Mucosa of stomach (tissue), 1 donor: Measurements from ENCODE around the gene FGF11.

Source experiments
- H3K27me3 ChIP-seq: one replicate; pipeline ENCODE4 v1.7.0; 2013; ENCODE audit warnings: mild to moderate bottlenecking, low read length; ENCODE audit not compliant: control insufficient read depth, insufficient read depth
- H3K36me3 ChIP-seq: one replicate; pipeline ENCODE4 v1.7.0; 2013; ENCODE audit warnings: low read length; ENCODE audit not compliant: control insufficient read depth, insufficient read depth
- H3K4me1 ChIP-seq: one replicate; pipeline ENCODE4 v1.7.0; 2013; ENCODE audit warnings: mild to moderate bottlenecking, low read length; ENCODE audit not compliant: control insufficient read depth, insufficient read depth
- H3K4me3 ChIP-seq: one replicate; pipeline ENCODE4 v1.7.0; 2013; ENCODE audit warnings: low read length
- H3K9ac ChIP-seq: one replicate; pipeline ENCODE4 v1.7.0; 2013; ENCODE audit warnings: mild to moderate bottlenecking, low read length, moderate library complexity
- H3K9me3 ChIP-seq: one replicate; pipeline ENCODE4 v1.7.0; 2013; ENCODE audit warnings: mild to moderate bottlenecking, low read length, moderate library complexity; ENCODE audit not compliant: control insufficient read depth
- donor health status: Pancreatic carcinoma.

FGF11 gene

DNA sequence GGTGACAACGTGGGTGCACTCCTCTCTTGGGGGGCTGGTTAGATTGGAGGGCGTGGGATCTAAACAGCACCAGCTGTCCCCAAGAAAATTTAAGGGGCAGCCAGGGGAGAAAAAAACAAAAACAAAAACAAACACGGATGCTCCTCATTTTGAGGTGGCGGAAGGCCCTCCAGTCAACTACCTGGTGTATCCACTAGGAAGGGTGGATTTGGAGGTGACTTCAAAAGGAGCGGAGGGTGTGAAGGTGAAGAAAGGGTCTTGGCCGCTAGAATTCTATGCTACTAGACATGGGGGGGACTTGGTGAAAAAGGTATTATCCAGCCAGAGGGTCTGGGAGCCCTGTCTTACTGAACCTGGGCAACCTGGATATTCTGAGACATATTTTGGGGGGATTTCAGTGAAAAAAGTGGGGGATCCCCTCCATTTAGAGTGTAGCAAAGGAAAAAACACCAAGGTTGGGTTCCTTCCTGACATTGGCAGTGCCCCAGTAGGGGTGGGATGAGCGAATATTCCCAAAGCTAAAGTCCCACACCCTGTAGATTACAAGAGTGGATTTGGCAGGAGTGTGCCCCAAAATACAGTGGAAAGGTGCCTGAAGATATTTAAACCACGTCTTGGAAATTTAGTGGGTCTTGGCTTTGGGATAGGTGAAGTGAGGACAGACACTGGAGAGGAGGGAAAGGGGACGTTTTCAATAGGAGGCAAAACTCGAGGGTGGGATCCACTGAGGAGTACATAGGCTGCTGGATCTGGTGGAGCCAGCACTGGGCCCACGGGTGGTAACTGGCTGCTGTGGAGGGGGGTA is 454 bp upstream of the FGF11 start:
- no peak overlapping the region for H3K9ac ChIP-seq
- H3K36me3 ChIP-seq: no peaks in the 10 kb centered on the region
- no peak overlapping the region for H3K4me3 ChIP-seq
- peaks cover 66% of the 10 kb centered on the region for H3K27me3 ChIP-seq
- no peaks in the 10 kb centered on the region for H3K9me3 ChIP-seq
- H3K4me1 ChIP-seq: peaks cover 42% of the 10 kb centered on the region

GRCh38 chr17:7440113-7440833 is 961 bp downstream of the FGF11 start:
- H3K4me1 ChIP-seq: peaks cover 42% of the 10 kb centered on the region
- H3K9me3 ChIP-seq: no peaks in the 10 kb centered on the region
- no peak overlapping the region for H3K9ac ChIP-seq
- H3K27me3 ChIP-seq: peaks cover 69% of the 10 kb centered on the region
- H3K36me3 ChIP-seq: no peaks in the 10 kb centered on the region
- H3K4me3 ChIP-seq: no peak overlapping the region

DNA sequence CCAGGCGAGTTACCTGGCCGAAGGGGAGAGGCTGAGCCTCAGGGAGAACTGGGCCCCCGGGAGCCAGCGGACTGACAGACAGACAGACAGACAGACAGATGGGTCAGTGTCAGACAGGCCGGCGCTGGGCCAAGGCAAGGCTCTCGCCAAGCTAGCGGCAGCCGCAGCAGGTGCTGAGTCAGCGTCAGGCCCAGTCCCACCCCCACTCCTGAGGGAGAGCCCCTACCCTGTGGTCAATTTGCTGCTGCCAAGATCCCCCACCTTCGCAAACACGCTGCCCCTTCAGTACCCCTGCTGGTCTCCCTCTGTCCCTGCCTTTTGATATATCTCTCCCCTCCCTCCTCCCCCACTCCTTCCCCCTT is 1.5 kb downstream of the FGF11 start:
- no peak overlapping the region for H3K4me3 ChIP-seq
- H3K4me1 ChIP-seq: peaks cover 43% of the 10 kb centered on the region
- H3K9me3 ChIP-seq: no peaks in the 10 kb centered on the region
- no peaks in the 10 kb centered on the region for H3K36me3 ChIP-seq
- peaks cover 68% of the 10 kb centered on the region for H3K27me3 ChIP-seq
- no peak overlapping the region for H3K9ac ChIP-seq

- Histone ChIP-seq H3K9ac (no peak overlapping the region), H3K4me3 (no peak overlapping the region), H3K9me3 (no peaks in the 10 kb centered on the region), H3K27me3 (peaks cover 68% of the 10 kb centered on the region), H3K4me1 (peaks cover 43% of the 10 kb centered on the region), H3K36me3 (no peaks in the 10 kb centered on the region)
Measured at GRCh38 chr17:7441266-7441665, 2.0 kb downstream of the FGF11 start.

DNA sequence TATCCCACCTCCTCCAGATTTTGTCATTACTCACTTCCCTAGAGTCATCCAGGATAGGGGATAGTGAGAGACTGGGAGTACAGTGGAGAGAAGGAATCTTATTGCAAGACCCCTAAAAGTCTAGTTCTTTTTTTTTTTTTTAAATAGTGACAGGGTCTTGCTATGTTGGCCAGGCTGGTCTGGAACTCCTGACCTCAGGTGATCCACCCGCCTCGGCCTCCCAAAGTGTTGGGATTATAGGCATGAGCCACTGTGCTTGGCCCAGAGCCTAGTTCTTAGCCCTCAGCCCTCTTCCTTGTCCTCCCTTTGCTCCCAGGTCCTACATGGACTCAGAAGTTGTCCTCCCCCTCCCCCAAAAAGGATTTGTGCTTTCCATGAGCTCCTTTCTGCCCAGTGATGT is 2.8 kb downstream of the FGF11 start:
- H3K9me3 ChIP-seq: no peaks in the 10 kb centered on the region
- H3K27me3 ChIP-seq: peaks cover 77% of the 10 kb centered on the region
- H3K36me3 ChIP-seq: no peaks in the 10 kb centered on the region
- H3K4me3 ChIP-seq: no peak overlapping the region
- no peak overlapping the region for H3K9ac ChIP-seq
- peaks cover 41% of the 10 kb centered on the region for H3K4me1 ChIP-seq

DNA sequence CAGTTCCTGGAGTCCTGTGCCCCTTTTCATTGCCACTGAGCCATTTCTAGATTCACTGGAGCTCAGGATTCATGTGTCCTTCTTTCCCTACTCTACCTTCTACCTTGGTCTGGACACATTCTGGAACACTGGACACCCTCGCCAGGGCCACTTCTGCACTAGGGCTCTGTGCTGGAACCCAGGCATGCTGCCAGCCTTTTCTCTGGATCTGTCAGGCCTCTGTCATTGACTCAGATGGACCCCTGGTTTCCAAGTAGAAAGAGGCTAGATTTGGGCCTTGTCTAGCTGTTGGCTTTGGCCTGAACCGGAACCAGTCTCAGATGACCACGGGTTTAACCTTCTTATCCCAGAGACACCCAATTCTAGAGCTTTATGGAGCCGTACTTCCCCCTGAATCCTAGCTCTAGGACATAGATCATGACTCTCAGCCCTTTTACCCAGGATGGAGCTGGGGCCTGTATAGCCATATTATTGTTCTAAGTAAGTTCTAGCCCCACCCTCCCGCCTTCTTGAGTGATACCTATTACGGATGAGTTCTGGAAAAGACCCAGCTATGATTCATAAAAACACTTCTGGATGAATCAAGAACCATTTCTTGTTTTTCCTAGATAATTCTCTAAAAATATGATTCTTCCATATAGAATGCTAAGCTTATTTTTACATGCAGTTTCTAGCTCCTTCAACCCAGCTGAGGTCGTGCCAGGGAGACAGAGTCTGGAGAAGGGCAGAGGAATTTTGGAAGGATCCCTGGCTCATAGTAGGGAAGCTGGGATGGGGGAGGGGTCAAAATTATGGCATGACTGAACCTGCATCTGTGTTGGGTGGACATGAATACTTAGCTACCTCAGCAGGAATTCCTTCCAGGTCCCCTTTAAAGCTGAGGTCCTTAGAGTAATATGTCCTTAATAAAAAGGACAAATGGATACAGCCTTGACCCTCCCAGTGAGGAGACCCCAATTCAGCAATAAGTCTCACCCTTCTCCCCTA is 4.5 kb downstream of the FGF11 start:
- peaks cover 32% of the 10 kb centered on the region for H3K4me1 ChIP-seq
- no peak overlapping the region for H3K9ac ChIP-seq
- no peaks in the 10 kb centered on the region for H3K36me3 ChIP-seq
- H3K4me3 ChIP-seq: no peak overlapping the region
- peaks cover 75% of the 10 kb centered on the region for H3K27me3 ChIP-seq
- H3K9me3 ChIP-seq: no peaks in the 10 kb centered on the region

DNA sequence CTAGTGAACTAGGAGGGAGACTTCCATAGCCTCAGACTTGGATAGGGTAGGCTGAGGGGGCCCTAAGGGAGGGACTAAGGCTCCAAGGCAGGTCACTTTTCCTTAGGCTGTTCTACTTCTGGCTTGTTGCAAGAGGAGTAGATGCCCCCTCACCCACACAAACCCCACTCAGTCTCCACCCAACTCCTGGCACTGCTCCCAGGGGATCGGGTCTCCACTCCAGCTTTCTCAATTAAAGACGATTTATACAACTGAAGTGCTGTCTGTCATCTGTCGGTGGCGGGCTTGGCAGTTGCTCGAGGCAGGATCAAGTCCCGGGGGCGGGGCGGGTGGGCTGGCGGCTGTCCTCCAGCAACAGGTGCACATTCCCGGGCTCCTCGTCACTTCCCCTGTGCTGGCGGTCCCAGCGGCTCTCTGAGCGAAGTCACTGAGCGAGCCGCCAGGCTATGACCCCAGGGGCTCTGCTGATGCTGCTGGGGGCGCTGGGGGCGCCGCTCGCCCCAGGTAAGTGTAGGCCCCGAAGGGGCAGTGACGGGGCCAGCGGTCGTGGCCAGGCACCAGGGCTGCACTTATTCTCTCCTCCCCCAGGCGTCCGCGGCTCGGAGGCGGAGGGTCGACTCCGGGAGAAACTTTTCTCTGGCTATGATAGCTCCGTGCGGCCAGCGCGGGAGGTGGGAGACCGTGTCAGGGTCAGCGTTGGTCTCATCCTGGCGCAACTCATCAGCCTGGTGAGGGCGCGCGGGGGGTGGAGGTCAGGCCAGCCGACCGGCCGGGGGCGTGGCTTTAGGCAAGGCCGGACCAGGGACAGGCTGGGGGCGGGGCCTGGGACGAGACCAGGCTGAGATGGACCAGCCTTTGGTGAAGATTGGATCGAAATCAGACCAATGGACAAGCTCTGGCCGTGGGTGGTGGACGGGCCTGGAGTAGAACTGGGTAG is 5.6 kb downstream of the FGF11 start, which contains the start of gene CHRNB1:
TSS of gene CHRNB1 (plus strand) at position 380 of the 937 bp plus-strand sequence. CDS start at position 447, 67 bp downstream.
- no peaks in the 10 kb centered on the region for H3K9me3 ChIP-seq
- H3K4me3 ChIP-seq: peak within 1 kb of the TSS; percentile 33
- peaks cover 25% of the 10 kb centered on the region for H3K4me1 ChIP-seq
- H3K27me3 ChIP-seq: peaks cover 65% of the 10 kb centered on the region
- no peaks in the 10 kb centered on the region for H3K36me3 ChIP-seq
- H3K9ac ChIP-seq: peak within 1 kb of the TSS; percentile 37

- H3K9ac ChIP-seq: peak overlapping the region; percentile 37
- H3K36me3 ChIP-seq: no peaks in the 10 kb centered on the region
- peaks cover 58% of the 10 kb centered on the region for H3K27me3 ChIP-seq
- H3K9me3 ChIP-seq: no peaks in the 10 kb centered on the region
- peaks cover 19% of the 10 kb centered on the region for H3K4me1 ChIP-seq
- H3K4me3 ChIP-seq: peak overlapping the region; percentile 33
Measured at GRCh38 chr17:7445619-7445968, 6.3 kb downstream of the FGF11 start.

DNA sequence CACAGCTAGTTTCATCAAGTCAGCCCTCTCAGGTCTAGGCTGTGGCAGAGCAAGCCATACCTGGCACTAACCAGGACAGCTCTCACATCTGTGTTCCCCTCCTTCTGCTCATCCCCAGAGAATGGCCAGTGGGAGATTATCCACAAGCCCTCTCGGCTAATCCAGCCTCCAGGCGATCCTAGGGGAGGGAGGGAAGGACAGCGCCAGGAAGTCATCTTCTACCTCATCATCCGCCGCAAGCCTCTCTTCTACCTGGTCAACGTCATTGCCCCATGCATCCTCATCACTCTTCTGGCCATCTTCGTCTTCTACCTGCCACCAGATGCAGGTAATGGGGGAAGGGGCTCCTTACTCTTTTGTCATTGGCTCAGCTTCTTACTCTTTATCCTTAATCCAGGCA is 9.1 kb downstream of the FGF11 start:
- no peaks in the 10 kb centered on the region for H3K36me3 ChIP-seq
- H3K4me3 ChIP-seq: no peak overlapping the region
- H3K27me3 ChIP-seq: peaks cover 35% of the 10 kb centered on the region

DNA sequence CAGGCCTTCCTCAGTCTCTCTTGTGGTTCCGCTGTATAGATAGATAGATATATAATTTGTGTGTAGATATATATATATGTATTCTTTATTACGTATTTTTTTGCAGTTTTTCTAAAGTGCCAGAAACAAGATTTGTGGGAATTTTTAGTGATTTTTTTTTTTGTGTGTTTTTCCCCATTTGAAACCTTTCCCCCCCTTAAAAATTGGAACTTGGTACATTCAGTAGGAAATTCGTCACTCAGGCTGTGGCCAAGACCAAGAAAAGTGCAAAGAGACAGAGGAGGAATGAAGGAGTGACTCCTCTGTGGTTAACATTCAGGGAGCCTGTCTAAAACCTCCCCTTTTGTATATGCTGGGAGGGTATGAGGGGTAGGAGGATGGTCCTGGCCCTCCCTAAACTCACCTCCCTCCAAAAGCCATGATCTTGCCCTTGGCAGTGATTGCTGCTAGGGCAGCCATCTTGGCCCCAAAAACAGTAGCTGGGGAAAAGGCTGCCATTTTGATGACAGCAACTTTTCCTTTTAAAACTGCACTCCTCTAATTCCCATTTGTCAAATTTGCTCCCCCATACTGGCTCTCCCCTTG is 20.7 kb downstream of the FGF11 start:
- Histone ChIP-seq H3K36me3 (no peaks in the 10 kb centered on the region), H3K4me1 (peaks cover 5% of the 10 kb centered on the region)

More for the DNA sequence above, 9.1 kb downstream of the FGF11 start:
- Histone ChIP-seq H3K9ac (no peak overlapping the region), H3K9me3 (no peaks in the 10 kb centered on the region), H3K4me1 (peaks cover 14% of the 10 kb centered on the region)

More for the DNA sequence above, 20.7 kb downstream of the FGF11 start:
- Histone ChIP-seq H3K9ac (no peak overlapping the region), H3K4me3 (no peak overlapping the region), H3K27me3 (no peaks in the 10 kb centered on the region), H3K9me3 (no peaks in the 10 kb centered on the region)
